Effector CD8-positive, alpha-beta T cell (primary cell): ENCODE results near the gene DOCK6.

Source experiments
- DNase-seq: peaks from one replicate; lab custom pipeline; 2025; lab: John Stamatoyannopoulos, UW

DOCK6 gene

DNA sequence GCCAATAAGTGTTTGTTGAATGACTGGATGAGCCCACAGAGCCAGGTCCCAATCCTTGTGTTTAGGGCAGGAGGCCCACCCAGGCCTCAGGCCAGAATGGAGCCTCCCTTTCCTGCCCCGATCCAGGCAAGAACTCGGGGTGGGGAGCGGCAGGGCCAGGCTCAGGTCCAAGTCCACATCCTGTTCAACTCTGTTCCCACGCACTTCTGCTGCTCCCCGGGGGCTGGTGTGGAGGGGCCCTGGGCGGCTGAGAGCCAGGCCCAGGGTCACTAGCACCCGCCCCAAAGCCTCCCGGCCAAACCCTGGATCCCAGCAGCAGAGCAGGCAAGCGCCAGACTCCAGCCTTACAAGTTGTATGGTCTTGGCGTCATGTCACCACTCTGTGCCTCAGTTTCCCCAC, 14.9 kb downstream of the DOCK6 start:
- no peak for DNase-seq

DNA sequence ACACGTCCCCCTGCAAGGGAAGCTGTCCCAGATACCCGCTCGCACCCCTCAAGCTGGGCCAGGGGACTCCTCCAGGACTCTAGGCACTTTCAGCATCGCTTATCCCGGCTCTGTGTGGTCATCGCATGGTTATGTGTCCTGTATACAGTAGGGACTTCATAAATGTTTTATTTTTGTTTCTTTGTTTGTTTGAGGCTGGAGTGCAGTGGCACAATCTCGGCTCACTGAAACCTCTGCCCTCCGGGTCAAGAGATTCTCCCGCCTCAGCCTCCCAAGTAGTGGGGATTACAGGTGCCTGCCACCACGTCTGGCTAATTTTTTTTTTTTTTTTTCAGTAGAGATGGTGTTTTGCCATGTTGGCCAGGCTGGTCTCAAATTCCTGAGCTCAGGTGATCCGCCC, 15.4 kb downstream of the DOCK6 start:
- no peak for DNase-seq

DNA sequence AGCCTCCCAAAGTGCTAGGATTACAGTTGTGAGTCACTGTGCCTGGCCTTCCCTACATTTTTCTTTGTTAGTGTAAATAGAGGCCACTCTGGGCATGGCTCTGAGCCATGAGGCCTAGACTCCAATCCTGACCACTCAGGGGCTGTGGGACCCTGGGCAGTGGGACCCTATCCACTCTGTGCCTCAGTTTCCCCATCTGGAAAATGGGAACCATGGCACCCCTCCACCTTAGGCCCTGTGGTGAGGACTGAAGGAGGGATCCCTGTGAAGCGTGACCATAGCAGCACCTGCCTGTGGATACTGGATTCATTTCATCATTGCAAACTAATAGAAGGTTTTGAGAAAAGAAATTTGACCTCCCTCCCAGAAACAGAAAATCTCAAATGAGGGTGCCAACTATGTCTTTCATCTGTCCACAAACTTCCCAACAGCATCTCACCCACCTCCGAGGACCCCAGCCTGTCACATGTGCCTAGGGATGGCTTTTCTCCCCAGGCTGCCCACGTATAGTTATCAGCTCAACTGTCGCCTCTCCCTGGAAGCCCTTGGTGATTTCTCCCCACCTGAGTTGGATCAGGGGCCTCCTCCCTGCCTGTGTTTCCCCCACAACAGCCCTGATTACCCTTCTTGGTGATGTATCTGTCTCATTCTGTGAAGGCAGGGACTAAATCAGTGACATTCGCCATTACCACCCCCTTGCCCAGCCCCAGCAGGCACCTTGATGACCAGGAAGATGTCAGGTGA, 17.3 kb downstream of the DOCK6 start:
- DNase-seq = no peak

DNA sequence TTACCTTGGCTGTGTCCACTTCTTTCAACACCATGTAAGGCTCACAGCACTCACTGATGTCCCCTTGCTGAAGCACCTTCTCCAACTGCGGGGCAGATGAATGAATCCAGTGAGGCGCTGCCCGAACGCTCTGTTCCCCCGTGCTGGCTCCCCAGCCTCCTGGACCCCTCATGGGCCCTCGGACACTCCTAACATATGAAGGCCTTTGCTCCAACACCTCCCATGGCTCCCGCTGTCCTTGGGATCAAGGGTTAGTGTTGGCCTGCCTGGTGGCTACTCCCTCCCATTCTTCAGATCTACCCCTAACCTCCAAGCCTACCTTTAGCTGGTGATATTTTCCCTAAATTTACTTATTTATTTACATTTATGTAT, 18.5 kb downstream of the DOCK6 start:
- DNase-seq = no peak

DNA sequence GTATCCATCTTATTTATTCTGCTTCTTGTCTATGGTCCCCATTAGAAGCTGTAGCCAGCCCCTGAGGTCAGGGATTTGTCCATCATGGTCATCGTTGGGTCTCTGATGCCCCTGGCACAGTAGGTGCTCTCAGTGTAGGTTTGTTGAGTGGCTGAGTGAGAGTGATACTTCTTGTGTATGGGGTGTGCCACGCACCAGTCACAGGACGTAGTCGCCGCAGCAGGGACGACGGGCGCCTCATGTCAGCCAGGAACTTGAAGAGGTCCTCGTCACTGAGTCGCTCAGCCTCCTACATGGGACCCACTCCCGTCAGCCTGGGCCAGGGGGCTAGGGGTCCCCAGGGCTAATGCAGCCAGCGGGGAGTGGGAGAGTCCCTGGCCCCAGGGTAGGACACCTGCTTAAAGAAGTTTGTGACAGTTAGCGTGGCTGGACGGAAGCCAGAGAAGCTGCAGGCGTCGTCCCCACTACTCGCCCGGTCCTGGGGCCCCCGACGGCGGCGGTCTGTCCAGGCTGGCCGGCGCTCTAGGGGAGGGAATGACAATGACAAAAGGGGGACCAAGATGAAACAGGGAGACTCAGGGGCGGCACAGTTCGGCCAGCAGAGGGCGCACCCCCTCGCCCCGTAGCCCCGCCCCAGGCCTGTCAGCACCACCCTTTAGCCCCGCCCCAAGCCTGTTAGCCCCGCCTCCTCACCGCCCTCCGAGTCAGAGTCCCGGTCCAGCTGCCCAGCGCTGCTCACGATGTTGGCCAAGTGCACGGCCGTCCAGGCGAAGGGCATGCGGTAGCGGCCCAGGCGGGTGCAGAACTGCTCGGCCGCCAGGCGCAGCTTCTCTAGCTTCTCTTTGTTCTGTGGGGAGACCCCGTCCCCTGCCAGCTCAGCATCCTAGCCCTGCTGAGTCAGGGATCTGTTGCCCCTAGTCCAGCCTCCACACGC, 19.2 kb downstream of the DOCK6 start:
- DNase-seq = peak; percentile 80

DNA sequence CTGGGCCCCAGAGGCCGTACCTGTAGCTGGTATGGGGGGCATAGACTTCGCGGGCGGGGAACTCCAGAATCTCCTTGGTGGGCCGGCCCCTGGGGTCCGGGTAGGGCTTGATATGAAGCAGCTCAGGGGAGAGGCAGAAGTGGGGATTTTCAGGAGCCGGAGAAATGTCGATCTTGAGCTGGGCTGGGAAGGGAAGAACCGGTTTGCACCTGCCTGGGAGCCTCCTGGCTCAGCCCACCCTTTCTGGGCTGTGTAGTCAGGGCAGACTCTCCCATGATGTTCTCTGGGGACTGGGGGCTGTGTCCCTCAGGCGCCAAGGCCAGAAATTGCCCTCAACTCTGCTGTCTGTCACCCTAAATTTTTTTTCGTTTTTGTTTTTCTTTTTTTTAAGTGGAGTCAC, 20.3 kb downstream of the DOCK6 start:
- no peak for DNase-seq

DNA sequence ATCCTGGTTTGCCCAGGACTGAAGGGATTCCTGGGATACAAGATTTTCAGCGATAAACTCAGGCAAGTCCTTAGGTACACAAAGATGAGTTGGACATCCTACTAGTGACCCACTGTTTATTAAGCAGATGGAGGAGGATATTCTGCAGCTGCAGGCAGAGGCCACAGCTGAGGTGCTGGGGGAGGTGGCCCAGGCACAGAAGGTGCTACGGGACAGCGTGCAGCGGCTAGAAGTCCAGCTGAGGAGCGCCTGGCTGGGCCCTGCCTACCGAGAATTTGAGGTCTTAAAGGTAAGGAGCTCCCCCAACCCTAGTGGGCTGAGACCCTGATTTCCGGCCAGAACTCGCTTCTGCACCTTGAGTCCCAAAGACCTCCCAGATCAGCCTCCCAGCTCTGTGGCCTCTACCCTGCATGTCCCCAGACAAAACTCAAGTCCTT, 22.3 kb downstream of the DOCK6 start:
- no peak for DNase-seq

DNA sequence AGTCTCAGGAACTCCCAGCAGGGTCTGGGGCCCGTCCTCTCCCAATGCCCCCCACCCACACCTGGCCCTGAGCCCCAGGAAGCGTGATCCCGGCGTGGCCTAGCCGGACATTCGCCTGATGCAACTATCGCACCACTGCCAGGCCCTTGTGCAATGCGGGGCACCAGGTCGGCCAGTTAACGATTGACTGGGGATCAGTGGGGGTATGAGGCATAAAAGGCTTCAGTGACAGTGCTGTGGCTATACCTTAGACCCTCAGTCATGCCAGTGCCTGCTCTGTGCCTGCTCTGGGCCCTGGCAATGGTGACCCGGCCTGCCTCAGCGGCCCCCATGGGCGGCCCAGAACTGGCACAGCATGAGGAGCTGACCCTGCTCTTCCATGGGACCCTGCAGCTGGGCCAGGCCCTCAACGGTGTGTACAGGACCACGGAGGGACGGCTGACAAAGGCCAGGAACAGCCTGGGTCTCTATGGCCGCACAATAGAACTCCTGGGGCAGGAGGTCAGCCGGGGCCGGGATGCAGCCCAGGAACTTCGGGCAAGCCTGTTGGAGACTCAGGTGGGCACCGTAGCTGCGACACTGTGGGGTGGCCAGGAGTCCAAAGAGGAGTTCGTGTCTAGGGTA, 22.8 kb downstream of the DOCK6 start, which contains the start of gene ANGPTL8:
Gene ANGPTL8 (plus strand): TSS at position 243 of the 624 bp plus-strand sequence. CDS start 19 bp downstream, at position 262.
- DNase-seq = no peak

DNA sequence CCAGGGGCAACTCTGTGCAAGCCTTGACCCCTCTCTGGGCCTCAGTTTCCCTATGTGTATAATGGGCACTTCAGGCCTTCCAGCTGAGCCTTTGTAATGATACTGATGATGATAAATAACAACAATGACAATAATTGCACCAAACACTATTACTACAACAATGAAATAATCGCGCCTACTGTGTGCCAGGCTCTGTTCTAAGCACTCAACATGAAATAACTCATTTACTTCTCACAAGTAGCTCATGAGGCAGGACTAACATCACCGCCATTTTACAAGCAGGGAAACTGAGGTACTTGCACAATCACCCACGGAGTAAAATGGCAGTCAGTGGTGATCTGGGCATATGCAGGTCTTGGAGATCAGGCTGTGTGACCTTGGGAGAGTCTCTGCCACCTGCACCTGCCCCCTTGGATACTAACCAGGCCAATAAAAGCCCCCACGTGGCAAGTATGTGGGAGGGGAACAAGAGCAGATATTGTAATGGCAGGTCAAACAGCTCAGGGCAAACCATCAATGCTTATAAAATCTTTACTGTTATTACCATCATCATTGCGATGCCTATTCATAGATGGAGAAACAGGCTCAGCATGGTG, 23.4 kb downstream of the DOCK6 start:
- no peak for DNase-seq

DNA sequence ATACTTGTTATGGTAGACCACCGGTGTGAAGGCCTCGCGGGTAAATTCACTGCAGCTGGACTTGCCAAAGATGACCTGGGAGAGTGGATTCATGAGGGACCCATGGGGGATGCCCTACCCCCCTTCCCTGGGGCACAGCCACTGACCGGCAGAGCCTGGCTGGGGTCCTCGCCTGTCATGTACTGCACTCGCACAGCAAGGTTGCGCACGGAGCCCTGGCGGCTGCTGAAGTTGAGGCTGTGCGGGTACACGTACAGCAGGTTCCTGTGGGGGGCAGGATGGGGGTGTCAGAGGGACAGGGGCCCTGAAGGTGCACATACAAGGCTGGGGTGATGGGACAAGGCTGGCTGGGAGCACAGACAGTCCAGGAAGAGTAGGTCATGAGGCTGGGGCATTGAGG, 24.3 kb downstream of the DOCK6 start:
- DNase-seq = no peak

DNA sequence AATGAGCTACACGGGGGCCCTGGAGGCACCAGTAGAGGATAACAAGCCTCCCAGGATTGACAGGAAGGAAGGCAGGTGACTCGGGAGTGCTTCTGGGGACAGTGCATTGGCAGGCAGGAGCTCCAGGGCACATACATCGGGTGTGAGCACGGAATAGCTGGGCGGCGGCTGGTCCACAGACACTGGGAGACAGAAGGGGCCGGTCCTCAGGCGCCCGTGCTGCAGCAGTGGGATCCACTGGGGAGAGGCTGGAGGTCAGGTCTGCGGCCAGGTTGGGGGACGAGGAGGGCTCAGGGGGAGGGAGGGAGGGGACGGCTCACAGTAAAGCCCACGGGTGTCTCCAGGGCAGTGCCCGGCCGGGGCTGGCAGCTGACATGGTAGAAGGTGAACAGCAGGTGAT, 25.0 kb downstream of the DOCK6 start:
- no peak for DNase-seq

DNA sequence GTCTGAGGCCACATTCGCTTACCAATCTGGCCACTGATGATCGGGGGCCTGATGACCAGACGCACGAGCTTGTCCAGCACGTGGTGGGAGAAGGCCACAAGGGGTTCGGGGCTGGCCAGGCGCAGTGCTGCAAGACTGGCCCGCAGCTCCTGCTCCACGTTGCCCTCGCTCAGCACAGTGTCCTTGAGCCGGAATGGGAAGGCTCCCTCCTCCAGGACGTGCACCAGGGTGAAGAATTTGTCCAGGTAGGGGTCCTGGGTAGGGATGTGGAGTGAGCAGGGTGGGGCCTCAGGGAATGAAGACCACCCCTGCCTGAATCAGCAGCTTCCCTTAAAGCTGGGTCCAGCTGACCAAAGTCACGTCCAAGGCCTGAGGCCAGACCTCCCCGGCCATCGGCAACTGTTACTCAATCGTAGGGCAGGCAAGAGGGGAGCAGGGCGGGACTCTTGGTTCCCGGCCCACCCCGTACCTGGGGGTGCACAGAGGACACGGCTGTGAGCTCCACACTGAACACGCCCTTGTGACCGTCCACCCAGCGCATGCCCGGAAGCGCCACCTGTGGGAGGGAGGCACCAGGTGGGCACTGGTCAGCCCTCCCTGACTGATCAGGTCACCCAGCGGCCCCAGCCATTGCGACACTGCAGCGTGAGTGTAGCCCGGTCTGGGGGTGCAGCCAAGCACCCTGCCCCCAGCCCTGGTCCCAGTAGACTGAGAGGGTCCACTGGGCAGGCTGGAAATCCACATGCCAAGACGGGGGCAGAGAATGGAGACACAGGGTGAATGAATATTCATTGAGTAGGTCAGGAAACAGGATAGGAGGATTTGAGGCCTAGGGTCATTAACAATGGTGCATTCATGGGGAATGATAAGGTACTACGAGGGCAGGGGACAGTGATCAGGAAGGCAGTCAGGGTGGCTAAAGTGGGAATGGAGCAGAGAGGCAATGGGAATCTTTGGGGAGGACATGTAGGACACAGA, 25.7 kb downstream of the DOCK6 start:
- no peak for DNase-seq

DNA sequence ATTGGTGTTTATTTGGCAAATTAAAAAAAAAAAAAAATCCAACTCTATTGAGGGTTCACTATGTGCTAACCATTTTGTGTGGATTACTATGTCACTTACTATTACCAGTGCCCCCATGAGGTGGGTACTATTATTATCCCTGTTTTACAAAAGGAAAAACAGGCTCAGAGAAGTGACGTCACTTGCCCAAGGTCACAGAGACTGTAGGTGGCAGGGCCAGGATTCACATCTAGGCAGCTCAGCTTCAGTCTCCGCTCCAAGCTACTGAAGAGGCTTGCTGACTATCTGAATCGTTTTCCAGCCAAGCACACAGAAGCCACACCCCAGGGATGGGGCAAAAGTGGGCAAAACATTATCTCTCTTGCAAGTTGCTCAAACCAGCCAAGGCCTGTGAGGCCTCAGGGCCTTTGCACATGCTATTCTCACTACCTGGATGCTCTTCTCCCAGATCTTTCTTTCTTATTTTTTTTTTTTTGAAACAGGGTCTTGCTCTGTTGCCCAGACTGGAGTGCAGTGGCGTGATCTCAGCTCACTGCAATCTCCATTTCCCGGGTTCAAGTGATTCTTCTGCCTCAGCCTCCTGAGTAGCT, 27.7 kb downstream of the DOCK6 start:
- no peak for DNase-seq

DNA sequence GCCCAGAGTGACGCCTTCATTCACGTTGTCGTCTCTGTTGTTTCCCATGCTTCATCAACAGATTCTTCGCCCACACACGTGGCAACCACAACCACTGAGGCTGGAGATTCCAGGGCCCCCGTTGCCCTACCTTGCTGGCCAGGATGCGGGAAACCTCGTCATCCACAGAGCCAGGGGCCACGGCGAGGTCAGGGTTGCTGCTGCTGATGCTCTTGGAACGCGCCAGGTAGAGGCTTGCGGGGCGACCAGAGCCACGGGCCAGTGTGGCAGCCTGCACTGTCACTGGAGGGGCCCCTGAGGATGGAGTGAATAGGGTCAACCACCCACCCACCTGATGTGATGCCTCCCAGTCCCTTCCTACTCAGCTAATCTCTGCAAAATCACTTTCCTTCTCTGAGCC, 29.3 kb downstream of the DOCK6 start:
- DNase-seq = no peak

DNA sequence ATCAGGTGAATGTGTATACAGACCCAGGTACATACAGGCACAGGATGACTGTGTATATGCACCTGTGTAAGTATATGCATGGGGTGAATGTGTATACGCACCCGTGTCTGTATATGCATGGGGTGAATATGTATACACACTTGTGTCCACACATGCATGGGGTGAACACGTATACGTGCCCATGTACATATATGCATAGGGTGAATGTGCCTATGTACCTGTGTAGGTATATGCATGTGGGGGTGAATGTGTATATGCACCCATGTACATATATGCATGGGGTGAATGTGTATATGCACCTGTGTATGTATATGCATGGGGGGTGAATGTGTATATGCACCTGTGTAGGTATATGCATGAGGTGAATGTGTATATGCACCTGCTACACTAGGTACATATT, 29.8 kb downstream of the DOCK6 start:
- no peak for DNase-seq

DNA sequence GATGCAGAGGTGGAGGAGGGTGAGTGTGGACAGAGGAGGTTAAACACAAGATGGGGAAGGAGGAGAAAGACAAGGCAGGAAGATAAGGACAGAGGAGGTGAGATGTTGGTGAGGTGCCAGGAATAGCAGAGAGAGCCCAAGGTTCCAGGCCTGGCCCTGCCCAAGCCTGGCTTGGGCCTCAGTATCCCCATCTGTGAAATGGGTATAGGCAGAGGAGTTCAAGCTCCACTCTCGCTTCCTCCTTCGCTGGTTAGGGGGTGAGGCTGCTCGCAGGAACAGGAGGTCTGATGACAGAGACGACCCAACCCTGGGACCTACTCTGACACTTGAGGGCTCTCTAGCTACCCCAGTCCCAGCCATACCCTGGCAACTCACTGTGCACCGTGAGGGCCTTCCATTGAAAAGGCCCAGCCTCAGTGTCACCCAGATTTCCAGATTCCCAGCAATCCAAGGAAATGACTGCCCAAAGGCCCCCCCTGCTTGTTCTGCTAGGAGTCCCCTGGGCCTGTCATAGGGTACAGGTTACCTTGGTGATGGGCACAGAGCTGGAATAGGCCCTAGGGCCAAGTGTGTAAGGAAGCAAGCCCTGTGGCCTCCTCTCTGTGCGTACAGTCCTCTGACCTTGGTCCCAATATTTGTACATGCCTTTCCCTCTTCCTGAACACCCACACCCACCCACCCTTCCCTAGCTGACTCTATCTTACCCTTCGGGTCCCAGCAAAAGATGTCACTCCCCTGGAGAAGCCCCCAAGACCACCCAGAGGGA, 31.5 kb downstream of the DOCK6 start:
- no peak for DNase-seq

DNA sequence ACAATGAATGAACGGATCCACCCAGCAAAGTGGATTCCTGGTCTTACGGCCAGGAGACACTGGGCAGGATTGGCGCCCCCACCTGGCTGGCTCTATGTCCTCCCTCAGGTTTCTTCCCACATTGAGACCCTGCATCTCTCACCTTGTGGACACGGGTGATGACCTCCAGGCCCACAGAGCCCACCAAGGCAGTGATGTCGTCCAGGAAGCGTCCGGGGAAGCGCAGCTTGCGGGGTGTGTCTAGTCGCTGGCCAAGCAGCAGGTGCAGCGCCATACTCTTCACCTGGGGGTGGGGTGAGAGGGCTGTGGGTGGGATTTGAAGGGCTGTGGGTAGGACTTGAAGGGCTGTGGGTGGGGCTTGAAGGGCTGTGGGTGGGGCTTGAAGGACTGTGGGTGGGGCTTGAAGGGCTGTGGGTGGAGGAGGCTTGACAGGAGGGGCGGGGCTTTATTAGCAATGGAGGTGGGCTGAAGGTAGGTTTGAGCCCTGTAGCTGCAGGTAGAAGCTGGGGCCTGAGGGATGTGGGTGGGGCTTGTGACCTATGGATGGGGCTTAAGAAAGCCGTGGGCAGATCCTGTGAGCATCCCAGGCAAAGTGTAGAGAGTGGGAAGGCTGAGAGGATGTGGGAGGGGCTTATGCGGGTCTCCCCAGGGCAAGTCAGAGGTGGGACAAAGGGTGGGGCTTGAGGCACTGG, 35.0 kb downstream of the DOCK6 start:
- no peak for DNase-seq

DNA sequence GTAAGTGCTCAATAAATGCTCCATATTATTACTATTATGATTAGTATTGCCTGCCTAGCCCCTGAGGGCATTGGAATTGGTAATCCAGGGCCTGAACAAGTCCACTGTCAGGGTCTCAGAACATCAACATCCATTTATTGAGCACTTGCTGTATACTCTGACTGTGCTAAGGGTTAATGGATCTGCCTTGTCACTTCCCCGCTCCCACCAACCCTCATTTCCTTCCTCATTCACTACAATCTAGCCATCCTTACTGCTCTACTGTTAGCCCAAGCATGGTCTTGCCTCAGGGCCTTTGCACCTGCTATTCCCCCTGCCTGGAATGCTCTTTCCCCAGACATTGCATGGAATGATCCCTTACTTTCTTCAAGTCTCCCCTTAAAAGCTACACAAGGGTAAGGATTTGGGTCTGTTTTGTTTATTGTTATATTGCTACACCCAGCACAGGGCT, 35.6 kb downstream of the DOCK6 start:
- no peak for DNase-seq

DNA sequence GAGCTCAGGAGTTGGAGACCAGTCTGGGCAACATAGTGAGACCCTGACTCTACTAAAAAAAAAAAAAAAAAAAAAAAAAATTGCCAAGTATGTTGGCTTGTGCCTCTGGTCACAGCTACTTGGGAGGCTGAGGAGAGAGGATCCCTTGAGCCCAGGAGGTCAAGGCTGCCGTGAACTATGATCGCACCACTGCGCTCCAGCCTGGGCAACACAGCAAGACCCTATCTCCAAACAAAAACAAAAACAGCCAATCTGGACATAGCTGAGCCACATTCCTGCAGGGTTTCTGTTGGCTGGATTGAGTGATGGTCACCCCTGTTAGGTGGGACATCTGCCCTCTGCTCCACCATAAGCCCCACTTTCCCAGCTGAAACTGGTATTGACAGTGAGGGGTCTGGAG, 36.5 kb downstream of the DOCK6 start:
- DNase-seq = no peak
